ENCODE results near the gene TNFSF13B.
"Not testable (repeated sequence)": the region's sequence is repeated elsewhere in the genome, so short reads cannot be mapped to it uniquely, and the experiment has no call there.

Gene TNFSF13B

DNA sequence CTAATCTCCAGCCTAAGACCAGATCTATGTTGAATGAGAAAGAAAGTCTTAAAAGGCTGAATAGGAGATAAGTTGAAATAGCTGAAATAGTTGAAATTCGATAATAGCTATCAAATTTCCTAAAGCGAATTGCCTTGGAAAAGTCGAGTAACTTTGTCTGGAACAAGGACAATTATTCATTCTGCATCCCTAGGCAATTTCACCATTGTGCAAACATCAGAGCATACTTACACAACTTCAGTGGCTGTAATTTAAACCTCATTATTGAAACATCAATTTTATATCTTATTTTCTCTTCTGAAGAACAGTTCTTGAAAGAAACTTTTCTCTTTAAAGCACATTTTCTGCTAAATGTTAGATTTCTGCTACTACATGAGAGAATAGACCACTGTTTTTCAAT, 13.6 kb downstream of the TNFSF13B start:
- DNase-seq = no peak

DNA sequence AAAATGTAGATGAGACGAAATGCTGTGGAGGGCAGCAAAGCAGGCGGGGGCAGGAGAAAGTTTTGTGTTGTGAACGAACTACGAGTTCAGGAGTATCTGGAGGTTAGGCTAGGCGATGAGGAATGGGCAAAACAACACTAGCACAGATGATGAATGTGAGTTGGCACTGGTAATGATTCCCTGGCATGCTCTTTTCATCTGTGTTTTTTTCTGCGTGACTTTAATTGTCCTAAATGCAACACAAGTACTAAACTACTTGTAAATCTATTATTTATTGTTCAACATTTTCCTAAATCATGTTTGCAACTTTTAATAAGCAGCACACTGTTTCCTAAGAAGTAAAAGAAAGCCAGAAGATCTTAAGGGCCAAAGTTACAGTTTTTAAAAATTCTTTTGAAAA, 19.2 kb downstream of the TNFSF13B start:
- DNase-seq = no peak

DNA sequence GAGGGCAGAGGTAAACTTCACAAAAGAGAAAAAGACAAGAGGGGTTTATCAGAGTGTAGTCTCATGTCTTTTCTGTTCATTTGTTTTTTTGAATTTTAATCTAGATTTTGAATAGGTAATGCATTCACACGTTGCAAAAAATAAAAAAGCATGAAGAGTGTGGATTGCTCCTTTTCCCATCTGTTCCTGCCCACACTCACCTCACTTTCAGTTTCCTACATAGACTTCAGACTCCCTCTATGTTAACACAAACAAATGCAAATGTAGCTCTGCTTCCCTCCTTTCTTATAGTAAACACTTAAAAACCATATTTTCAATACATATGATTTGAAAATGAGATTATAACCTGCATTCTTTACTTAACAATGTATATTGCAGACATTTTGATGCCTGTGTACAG, 20.3 kb downstream of the TNFSF13B start:
- DNase-seq = no peak

- DNase-seq = no peak
Observed at GRCh38 chr13:108297114-108297513, 27.6 kb downstream of the TNFSF13B start.

- no peak for DNase-seq
Observed at GRCh38 chr13:108302279-108302678, 32.8 kb downstream of the TNFSF13B start.

DNA sequence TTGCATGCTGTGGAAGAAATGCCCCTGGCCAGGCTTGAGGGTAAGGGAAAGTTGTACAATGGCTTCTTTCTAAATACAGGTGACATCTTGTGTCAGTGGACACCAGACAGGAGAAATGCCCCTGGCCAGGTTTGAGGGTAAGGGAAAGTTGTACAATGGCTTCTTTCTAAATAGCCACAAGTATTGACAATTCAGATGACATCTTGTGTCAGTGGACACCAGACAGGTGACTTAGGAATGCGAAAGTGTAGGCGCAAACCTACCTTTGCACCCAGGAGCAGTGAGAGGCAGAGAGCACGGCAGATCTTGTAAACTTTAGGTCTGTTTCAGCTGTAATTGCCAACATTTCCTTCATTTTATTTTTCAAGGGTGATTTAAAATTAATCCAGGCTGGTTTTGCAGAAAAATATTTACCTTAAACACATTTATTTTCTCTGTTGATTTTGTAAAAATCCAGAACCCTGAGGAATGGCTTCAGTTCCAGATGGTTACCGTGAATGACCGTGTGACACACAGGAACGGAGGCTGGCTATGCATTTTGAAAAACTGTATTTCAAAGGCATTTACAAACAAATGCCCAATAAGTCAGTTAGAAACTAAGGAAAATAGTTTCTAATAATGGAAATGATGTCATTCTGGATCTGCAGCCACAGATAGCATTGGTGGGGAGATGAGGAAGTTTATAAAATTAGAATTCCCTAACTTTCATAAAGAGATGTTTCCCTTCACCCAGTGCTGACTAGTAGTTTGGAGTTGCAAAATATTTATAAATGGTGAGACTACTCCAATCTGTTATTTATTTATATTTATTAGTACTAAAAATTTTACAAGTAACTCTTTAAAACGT, 34.9 kb downstream of the TNFSF13B start:
- no peak for DNase-seq

DNA sequence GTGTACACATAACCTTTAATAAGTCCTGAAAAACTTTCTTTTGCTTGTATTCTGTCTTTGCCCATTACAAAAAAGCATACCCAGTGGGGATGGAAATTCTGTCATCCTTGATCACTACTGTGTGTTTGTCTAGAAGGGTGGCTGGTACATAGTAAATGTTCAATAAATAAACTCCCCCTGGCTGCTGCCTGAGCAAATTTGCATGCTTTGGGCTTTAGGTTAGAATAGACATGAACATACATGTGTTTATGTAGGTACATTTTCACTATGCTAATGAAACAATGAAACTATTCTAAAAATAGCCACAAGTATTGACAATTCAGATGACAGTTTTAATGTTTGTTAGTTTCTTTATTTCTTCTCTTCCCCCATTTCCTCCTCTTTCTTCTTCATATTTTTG, 36.1 kb downstream of the TNFSF13B start:
- no peak for DNase-seq

GRCh38 chr13:108306860-108307259, 37.3 kb downstream of the TNFSF13B start:
- no peak for DNase-seq

DNA sequence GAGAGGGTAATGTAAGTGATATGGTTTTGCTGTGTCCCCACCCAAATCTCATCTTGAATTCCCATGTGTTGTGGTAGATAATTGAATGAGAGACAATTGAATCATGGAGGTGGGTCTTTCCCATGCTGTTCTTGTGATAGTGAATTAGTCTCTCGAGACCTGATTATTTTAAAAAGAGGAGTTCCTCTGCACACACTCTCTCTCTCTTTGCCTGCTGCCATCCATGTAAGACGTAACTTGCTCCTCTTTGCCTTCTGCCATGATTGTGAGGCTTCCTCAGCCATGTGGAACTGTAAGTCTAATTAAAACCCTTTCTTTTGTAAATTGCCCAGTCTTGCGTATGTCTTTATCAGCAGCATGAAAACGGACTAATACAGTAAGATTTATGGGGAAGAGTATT, 42.1 kb downstream of the TNFSF13B start:
- DNase-seq = not testable (repeated sequence)

GRCh38 chr13:108313382-108313781, 43.9 kb downstream of the TNFSF13B start:
- DNase-seq = no peak

DNA sequence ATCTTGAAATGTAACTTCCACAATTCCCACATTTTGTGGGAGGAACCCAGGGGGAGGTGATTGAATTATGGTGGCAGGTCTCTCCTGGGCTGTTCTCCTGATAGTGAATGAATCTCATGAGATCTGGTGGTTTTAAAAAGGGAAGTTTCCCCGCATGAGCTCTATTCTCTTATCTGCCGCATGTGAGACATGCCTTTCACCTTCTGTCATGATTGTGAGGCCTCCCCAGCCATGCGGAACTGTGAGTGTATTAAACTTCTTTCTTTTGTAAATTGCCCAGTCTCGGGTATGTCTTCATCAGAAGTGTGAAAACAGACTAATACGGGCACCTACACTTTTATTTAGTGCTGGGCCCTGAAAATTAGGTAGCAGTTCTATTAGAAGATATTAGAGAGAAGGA, 45.8 kb downstream of the TNFSF13B start:
- DNase-seq = no peak

GRCh38 chr13:108315991-108316390, 46.5 kb downstream of the TNFSF13B start:
- no peak for DNase-seq

DNA sequence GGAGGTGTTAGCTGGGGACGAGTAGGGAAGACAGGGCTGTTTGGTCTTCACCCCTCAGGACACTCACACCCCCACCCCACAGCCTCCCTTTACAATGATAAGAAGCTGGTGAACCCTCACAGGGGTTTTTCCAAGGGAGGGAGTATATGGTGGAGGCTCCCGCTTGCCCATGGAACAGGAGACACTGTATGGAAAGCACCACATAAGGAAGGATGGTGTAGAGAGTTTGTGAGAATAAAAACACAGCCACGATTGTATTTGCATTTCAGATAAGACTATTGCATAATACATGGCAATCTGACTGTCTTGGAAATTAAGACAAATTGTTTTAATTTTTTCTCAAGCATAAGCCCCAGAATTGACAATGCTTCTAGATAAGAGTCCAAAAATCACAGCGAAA, 46.9 kb downstream of the TNFSF13B start:
- DNase-seq = no peak

- DNase-seq = no peak
Observed at GRCh38 chr13:108322206-108322824, 52.8 kb downstream of the TNFSF13B start.

GRCh38 chr13:108323031-108323430, 53.5 kb downstream of the TNFSF13B start:
- DNase-seq = no peak

DNA sequence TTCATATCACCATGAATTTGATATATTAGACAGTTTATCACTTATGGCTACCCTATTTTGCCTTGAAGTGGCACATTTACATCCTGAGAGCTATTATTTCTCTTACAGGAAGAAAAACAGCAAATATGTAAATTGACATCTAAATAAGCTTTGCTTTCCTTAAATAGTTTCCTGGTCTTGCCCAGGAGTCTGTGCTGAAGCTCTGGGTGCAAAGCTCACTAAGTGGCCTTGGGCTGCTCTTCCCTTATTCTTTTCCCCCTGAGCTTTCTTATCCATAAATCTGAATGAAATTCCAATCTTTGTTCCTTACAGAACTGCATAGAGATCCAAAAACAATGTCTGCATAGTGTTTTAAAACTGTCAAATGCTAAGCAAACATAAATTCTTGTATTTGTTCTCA, 56.3 kb downstream of the TNFSF13B start:
- DNase-seq = no peak

DNA sequence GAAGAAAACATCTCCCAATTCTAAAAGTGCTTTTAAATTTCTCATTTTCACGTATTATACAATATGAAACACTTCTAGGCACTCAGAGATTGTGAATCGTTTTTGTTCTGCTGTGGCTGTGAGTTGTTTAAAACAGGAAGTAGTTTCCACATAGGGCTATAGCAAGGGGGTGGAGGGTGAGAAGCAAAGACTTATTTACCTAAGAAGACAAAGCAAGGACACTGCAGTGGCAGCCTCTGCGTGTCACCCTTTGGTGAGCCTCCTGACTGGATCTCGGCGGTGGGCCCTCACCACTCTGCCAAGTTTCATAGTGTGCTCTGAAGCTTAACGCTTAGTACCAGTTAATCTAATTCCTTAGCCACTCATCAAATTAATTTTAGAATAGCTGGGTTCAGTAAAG, 56.8 kb downstream of the TNFSF13B start:
- no peak for DNase-seq

GRCh38 chr13:108328848-108329247, 59.3 kb downstream of the TNFSF13B start:
- DNase-seq = no peak

DNA sequence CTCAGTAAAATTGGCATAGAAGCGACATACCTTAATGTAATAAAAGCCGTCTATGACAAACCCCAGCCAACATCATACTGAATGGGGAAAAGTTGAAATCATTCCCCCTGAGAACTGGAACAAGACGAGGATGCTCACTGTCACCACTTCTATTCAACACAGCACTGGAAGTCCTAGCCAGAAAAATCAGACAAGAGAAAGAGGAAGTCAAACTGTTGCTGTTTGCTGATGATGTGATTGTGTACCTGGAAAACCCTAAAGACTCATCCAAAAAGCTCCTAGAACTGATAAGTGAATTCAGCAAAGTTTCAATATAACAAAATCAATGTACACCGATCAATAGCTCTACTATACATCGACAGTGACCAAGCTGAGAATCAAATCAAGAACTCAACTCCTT, 63.3 kb downstream of the TNFSF13B start:
- DNase-seq = no peak

GRCh38 chr13:108342369-108343289, 73.1 kb downstream of the TNFSF13B start:
- DNase-seq = no peak

GRCh38 chr13:108345016-108345415, 75.5 kb downstream of the TNFSF13B start:
- DNase-seq = no peak

- no peak for DNase-seq
Observed at GRCh38 chr13:108346376-108346775, 76.9 kb downstream of the TNFSF13B start.

GRCh38 chr13:108349269-108349668, 79.8 kb downstream of the TNFSF13B start:
- DNase-seq = no peak
